ELR (cell line): ENCODE results near the gene ZFHX3.

Source experiments
- DNase-seq: peaks from one replicate; pipeline ENCODE4 v3.0.0-alpha.2; 2015; ENCODE audit warnings: low read depth

ZFHX3 gene

GRCh38 chr16:72743011-72743761 is 304.7 kb downstream of the ZFHX3 start:
- no peak for DNase-seq

DNA sequence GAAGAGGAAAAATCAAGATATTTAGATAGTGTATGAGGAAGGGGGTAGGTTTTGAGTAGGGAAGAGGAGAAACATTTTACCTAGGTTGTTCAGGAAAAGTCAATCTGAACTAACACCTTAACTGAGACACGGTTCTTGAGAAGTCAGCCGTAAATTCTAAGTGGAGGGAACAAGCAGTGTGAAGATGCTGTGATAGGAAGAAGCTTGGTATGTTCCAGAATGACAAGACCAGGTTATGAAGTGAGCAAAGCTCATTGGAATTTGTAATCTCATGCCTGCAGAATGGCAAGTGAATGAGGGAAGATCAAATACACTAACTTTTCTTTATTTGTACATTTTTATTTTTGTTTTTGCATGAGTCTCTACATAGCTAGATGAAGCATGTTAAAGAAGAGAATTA is 307.6 kb downstream of the ZFHX3 start:
- DNase-seq: peak; percentile 57

- DNase-seq: peak; percentile 57
Measured at GRCh38 chr16:72739577-72739976, 308.4 kb downstream of the ZFHX3 start.

DNA sequence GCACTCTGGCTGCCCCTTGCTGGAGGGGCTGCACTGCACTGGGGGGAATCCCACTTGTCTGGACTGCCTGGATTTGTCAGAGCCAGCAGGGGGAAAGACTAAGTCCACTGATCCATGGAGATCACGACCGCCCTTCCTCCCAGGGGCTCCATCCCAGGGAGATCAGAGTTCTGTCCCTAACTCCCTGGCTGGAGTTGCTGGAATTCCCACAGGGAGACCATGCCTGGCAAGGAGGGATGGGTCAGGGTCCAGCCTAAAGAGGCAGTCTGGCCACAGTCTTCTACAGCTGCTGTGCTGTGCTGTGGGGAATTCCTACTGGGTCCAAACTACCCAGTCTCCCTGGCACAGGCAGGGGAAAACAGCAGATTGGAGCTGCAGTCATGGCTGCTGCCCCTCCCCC is 311.9 kb downstream of the ZFHX3 start:
- no peak for DNase-seq
